OCI-LY1 (cell line): ENCODE results near the gene NR6A1.

Source experiments
- H2AFZ ChIP-seq: fragments of 200-600 bp; sonication (generic), shearing (Covaris generic); 2 replicates; pipeline ENCODE4 v1.6.0; 2014; ENCODE audit warnings: antibody characterized with exemption, mild to moderate bottlenecking, low read length
- H3F3A ChIP-seq: fragments of 200-600 bp; sonication (generic), shearing (Covaris generic); 2 replicates; pipeline ENCODE4 v1.6.0; 2014; ENCODE audit warnings: mild to moderate bottlenecking, antibody characterized with exemption, low read length, moderate library complexity; ENCODE audit not compliant: insufficient read depth
- H3K27ac ChIP-seq: fragments of 200-600 bp; sonication (generic); 2 replicates; pipeline ENCODE4 v1.5.1; 2014; ENCODE audit warnings: low read length, mixed run types, mild to moderate bottlenecking, low read depth; ENCODE audit not compliant: poor library complexity, severe bottlenecking
- H3K27me3 ChIP-seq: fragments of 200-600 bp; sonication (generic); 2 replicates; pipeline ENCODE4 v1.6.0; 2014; ENCODE audit warnings: antibody characterized with exemption, mild to moderate bottlenecking, low read length, moderate library complexity; ENCODE audit not compliant: insufficient read depth
- H3K36me3 ChIP-seq: fragments of 200-600 bp; sonication (generic); 2 replicates; pipeline ENCODE4 v1.6.1; 2014; ENCODE audit warnings: mild to moderate bottlenecking, antibody characterized with exemption, low read length, moderate library complexity, mixed read lengths; ENCODE audit not compliant: insufficient read depth
- H3K4me1 ChIP-seq: fragments of 200-600 bp; sonication (generic); 2 replicates; pipeline ENCODE4 v1.5.1; 2014; ENCODE audit warnings: mild to moderate bottlenecking, low read length, moderate library complexity; ENCODE audit not compliant: insufficient read depth, severe bottlenecking
- H3K4me2 ChIP-seq: fragments of 200-600 bp; sonication (generic), shearing (Covaris generic); 2 replicates; pipeline ENCODE4 v1.6.1; 2014; ENCODE audit warnings: low read length
- H3K4me3 ChIP-seq: fragments of 200-600 bp; sonication (generic); 2 replicates; pipeline ENCODE4 v1.5.1; 2014; ENCODE audit warnings: low read length, low read depth, mild to moderate bottlenecking, mixed read lengths; ENCODE audit not compliant: poor library complexity, severe bottlenecking
- H3K79me2 ChIP-seq: fragments of 200-600 bp; shearing (Covaris generic); 2 replicates; pipeline ENCODE4 v1.6.1; 2016; ENCODE audit warnings: mixed run types, low read length, mixed read lengths; ENCODE audit not compliant: insufficient read depth
- H3K9ac ChIP-seq: fragments of 200-600 bp; sonication (generic), shearing (Covaris generic); 2 replicates; pipeline ENCODE4 v1.6.1; 2014; ENCODE audit warnings: mild to moderate bottlenecking, low read length, mixed read lengths
- H3K9me2 ChIP-seq: fragments of 200-600 bp; sonication (generic), shearing (Covaris generic); 2 replicates; pipeline ENCODE4 v1.6.1; 2014; ENCODE audit warnings: low read depth, mild to moderate bottlenecking, low read length, mixed read lengths
- H3K9me3 ChIP-seq: fragments of 200-600 bp; shearing (Covaris generic); 2 replicates; pipeline ENCODE4 v1.6.1; 2014; ENCODE audit warnings: low read length, mixed read lengths
- H4K20me1 ChIP-seq: fragments of 200-600 bp; sonication (generic), shearing (Covaris generic); 2 replicates; pipeline ENCODE4 v1.6.0; 2016; ENCODE audit warnings: mild to moderate bottlenecking, low read length; ENCODE audit not compliant: insufficient read depth
- CTCF ChIP-seq: fragments of 200-600 bp; sonication (generic), shearing (Covaris generic); IDR thresholded peaks from 2 replicates; pipeline ENCODE4 v1.5.1; 2017; ENCODE audit warnings: mild to moderate bottlenecking, antibody characterized with exemption, low read length, moderate library complexity, mixed read lengths
- EZH2 ChIP-seq: fragments of 200-600 bp; sonication (generic), shearing (Covaris generic); IDR thresholded peaks from 2 replicates; pipeline ENCODE4 v1.8.0; 2017; ENCODE audit warnings: borderline replicate concordance, mixed run types, mild to moderate bottlenecking, antibody characterized with exemption, low read length, moderate library complexity, mixed read lengths

NR6A1 gene

GRCh38 chr9:124730772-124731171 lies 40.3 kb downstream of the NR6A1 start:
- Histone ChIP-seq H3K27me3 (no peaks in the 10 kb centered on the region), H3K9me2 (no peaks in the 10 kb centered on the region), H2AFZ (no peak overlapping the region), H3F3A (no peaks in the 10 kb centered on the region), H3K9ac (no peak overlapping the region), H3K36me3 (peaks cover 13% of the 10 kb centered on the region; the same call in 1 of the 2 replicates), H3K79me2 (no peaks in the 10 kb centered on the region), H4K20me1 (no peaks in the 10 kb centered on the region), H3K9me3 (peaks cover 5% of the 10 kb centered on the region; the same call in 1 of the 2 replicates), H3K4me3 (no peak overlapping the region), H3K27ac (no peak overlapping the region), H3K4me2 (no peak overlapping the region), H3K4me1 (peaks cover 29% of the 10 kb centered on the region)
- no peak for TF ChIP-seq CTCF
- no peak for TF ChIP-seq EZH2

GRCh38 chr9:124726886-124727285 lies 44.2 kb downstream of the NR6A1 start:
- Histone ChIP-seq H3K4me2 (no peak overlapping the region), H3F3A (no peaks in the 10 kb centered on the region), H4K20me1 (no peaks in the 10 kb centered on the region), H3K4me1 (no peaks in the 10 kb centered on the region), H3K27me3 (no peaks in the 10 kb centered on the region), H3K79me2 (no peaks in the 10 kb centered on the region), H3K9me2 (no peaks in the 10 kb centered on the region), H3K27ac (no peak overlapping the region), H3K9ac (no peak overlapping the region), H2AFZ (no peak overlapping the region), H3K4me3 (no peak overlapping the region), H3K36me3 (peaks cover under 1% of the 10 kb centered on the region; the same call in 1 of the 2 replicates), H3K9me3 (peaks cover under 1% of the 10 kb centered on the region; the same call in 1 of the 2 replicates)
- no peak for TF ChIP-seq EZH2
- no peak for TF ChIP-seq CTCF

GRCh38 chr9:124725068-124725452 lies 46.1 kb downstream of the NR6A1 start:
- H3K4me1 ChIP-seq: no peaks in the 10 kb centered on the region
- H3K9me2 ChIP-seq: no peaks in the 10 kb centered on the region
- no peak overlapping the region for H3K27ac ChIP-seq
- no peaks in the 10 kb centered on the region for H3K79me2 ChIP-seq
- H3K4me2 ChIP-seq: no peak overlapping the region
- H2AFZ ChIP-seq: no peak overlapping the region
- H3K36me3 ChIP-seq: no peaks in the 10 kb centered on the region
- H3K9me3 ChIP-seq: no peaks in the 10 kb centered on the region
- no peak overlapping the region for H3K9ac ChIP-seq
- no peak overlapping the region for H3K4me3 ChIP-seq
- H3K27me3 ChIP-seq: no peaks in the 10 kb centered on the region
- no peaks in the 10 kb centered on the region for H3F3A ChIP-seq
- no peaks in the 10 kb centered on the region for H4K20me1 ChIP-seq
- no peak for TF ChIP-seq CTCF
- TF ChIP-seq EZH2: no peak
